Stimulated activated CD4-positive, alpha-beta T cell treated with anti-CD3 and anti-CD28 coated beads, Interleukin-4, amount 100 ng/mL, for 4 hours (primary cell): ENCODE data around the gene CDCP2.
"Not testable (repeated sequence)": the region's sequence is repeated elsewhere in the genome, so short reads cannot be mapped to it uniquely, and the experiment has no call there.

ENCODE experiments used
- DNase-seq, 2 experiments: peaks; one replicate each; pipeline ENCODE4 v3.0.0-alpha.2; 2020

CDCP2 gene

DNA sequence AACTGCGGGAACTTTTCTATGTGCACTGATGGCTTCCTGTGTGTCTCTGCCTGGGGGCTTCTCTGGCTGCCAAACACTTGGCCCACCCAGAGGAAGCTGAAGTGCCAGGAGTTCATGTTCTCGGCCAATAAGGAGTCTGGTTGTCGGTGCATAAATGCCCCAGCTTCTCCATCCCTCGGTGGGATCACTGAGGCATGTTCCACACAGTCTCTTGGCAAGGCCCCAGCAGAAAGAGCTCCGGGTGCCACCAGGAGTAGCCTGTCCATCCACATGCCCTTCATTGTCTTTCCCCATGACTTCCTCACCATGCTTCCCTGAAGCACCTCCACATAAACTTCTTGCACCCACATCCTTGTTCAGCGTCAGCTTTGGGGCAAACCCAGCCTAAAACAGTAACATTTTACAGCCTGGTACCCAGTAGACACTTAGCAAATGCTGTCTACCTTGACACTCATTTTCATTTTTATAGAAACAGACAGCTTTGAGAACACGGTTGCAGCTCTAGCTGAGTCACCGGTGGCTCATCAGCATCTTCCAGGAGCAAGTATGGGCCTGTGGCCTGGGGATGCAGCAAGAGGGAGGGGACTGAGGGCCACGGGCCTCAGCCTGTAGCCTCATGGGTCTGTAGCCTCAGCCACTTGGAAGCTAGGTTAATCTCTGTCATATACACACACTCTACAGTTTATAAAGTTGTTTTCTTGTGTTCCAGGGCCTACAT lies 14.8 kb upstream of the CDCP2 start:
- no peak for DNase-seq

DNA sequence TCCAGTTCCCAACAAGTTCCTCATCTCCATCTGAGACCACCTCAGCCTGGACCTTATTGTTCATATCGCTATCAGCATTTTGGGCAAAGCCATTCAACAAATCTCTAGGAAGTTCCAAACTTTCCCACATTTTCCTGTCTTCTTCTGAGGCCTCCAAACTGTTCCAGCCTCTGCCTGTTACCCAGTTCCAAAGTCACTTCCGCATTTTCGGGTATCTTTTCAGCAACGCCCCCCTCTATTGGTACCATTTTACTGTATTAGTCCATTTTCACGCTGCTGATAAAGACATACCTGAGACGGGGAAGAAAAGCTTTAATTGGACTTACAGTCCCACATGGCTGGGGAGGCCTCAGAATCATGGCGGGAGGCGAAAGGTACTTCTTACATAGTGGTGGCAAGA lies 13.6 kb upstream of the CDCP2 start:
- DNase-seq, result not testable (repeated sequence)

DNA sequence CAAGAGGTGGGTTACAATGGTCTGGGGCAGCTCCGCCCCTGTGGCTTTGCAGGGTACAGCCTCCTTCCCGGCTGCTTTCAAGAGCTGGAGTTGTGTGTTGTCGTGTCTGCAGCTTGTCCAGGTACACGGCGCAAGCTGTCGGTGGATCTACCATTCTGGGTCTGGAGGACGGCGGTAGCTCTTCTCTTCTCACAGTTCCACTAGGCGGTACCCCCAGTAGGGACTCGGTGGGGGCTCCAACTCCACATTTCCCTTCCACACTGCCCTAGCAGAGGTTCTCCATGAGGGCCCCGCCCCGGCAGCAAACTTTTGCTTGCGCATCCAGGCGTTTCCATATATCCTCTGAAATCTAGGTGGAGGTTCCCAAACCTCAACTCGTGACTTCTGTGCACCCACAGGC lies 12.3 kb upstream of the CDCP2 start:
- no peak for DNase-seq

DNA sequence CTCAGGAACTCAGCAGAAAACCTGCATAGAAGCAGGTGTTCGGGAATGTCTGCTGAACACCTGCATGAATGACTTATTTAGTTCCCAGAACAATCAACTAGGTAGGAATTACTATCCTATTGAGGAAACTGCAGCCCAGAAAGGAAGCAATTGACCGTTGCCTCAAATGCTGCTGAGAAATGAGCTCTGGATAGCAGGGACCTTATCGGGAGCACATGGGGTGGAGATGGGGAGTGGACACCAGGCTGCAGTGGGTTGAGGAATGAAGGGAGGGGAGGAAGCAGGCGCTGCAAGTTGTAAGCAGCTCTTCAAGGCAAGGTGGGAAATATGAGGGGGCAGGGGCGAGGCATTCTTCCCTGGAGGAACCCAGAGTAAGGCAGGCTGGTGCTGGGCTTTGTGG lies 10.8 kb upstream of the CDCP2 start:
- no peak for DNase-seq

DNA sequence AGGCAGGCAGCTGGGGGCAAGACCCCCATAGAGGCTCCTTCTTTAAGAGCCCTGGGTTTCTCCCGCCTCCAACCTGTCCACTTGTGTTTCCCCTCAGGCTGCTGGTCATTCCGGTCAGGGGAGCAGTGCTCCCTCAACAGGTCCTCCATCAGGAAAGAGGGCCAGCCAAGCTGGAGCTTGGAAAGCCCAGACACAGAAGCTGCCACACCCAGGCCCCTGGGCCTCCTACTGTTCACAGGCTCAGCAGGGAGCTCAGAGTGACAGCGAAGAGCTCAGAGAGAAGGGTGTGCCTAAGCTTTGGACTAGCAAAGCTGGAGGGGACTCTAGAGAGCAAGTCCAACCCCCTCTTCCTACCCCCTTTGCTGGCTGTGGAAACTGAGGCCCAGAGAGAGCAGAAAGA lies 10.3 kb upstream of the CDCP2 start:
- no peak for DNase-seq

DNA sequence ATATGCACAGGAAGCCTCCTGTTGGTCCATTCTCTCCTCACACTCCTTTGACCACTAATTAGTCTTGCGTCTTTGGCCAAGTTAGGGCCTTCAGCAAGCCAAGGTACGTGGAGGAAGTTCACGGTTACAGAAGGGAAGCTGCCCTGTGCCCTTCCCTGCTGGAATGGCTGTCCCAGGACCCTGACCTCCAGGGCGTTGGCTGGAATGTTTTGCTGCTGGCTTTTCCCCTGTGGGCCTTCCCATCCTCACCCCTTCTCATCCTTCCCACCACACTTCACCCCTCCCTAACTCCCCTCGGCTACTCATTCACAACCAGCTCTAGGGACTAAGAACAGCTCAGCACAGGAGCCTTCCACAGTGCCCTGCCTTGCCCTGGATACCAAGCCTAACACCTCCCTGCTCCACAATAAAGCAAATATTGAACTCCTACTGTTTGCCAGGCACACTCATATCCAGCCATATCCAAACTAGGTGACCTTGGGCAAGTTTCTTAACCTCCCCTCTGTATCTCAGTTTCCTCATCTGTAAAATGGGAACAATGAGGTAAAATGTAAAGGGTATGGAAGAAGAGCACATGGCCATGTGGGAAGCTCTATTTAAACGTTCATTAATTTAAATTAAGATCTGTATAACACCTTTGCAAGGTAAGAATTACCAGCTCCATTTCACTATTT lies 8.8 kb upstream of the CDCP2 start:
- no peak for DNase-seq

DNA sequence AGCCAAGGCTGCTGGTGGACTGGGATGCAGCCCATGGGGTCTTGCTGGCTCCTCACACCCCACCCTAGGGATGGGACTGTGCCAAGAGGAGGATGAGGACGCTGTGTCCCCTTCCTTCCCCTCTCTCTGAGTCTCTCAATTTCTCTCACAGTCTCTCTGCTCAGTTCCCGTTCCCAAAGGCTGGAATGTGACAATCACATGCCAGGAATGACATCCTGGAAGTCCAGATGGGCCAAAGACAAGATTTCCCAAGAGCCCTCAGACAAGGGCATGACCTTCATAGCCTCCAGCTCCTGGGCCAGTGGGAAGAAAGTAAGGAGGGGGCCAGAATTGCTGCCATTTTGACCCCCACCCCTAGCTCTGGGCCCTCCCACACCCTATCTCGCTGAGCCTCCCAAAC lies 7.6 kb upstream of the CDCP2 start:
- no peak for DNase-seq

DNA sequence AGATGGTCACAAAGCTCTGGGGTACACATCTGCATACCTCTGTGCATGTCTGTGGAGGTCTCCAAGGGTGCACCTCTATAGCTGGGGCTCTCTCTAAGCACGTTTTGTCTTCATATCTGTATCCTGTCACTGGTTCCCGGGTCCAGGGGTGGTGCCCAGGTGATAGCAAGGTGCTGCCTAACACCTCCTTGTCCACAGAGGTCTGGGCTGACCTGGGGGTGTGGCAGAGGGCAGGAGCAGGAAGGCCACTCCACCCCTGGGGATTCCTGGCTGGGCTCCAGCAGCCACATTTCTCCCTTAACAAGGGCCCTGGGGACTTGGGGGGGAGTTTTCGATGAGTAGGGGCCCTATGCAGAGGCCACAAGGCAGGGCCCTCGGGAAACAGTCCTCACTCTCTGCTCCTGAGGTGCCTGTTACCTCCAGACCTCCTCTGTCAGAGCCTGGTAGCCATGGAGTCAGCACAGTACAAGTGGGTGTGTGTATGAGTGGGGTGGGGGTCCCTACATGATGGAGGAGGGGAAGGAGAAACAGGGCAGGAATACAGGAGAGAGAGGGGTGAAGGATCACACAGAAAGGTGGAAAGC lies 7.0 kb upstream of the CDCP2 start:
- DNase-seq, result no peak

DNA sequence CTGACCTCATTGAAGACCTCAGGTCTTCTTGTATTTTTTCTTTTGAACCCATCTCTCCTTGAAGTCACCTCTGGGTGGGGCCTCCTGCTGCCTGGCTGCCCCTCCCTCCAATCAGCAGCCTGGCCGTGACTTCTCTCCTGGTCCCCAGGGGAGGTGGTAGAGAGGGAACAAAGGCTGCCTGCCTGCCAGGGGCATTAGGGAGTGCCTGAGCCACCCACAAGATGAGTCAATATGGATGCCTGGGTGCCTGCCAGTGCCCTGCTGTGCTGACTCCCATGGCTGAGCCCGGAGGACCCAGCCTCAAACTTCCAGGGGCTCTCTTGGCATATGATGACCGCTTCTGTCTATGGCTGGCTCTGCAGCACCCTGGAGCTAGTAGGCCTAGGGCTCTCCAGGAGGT lies 5.3 kb upstream of the CDCP2 start:
- DNase-seq, result no peak

DNA sequence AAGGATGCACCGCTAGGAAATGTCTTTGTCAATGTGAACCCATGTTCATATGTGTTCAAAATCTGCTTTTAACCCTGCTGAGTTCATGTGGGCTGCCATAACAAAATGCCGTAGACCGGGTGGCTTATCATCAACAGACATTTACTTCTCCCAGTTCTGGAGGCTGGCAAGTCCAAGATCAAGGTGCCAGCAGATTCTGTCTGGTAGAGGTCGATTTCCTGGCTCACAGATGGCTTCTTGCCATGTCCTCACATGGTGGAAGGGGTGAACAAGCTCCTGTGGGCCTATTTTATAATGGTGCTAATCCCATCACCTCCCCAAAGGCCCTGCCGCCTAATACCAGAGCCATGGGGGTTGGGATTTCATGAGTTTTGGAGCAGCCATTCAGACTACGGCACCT lies 4.6 kb upstream of the CDCP2 start:
- DNase-seq, result no peak

DNA sequence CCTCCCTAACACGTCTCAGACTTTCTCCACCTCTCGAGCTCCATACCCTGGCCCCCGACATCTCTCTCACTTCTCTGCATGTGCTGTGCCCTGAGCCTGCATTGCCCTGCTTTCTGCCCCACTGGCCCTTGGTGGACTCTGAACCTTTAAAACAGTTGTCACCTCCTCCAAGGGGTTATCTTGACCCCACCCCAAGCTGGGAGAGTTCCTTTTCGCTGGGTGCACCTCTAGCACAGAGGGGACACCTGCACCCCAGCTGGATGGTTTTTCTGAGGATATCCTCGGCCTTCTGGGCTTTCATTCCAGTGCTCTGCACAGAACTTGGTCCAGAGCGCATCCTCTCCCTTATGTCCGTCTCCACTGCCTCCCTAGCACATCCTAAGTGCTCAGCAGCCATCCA lies 4.2 kb upstream of the CDCP2 start:
- DNase-seq, result no peak

DNA sequence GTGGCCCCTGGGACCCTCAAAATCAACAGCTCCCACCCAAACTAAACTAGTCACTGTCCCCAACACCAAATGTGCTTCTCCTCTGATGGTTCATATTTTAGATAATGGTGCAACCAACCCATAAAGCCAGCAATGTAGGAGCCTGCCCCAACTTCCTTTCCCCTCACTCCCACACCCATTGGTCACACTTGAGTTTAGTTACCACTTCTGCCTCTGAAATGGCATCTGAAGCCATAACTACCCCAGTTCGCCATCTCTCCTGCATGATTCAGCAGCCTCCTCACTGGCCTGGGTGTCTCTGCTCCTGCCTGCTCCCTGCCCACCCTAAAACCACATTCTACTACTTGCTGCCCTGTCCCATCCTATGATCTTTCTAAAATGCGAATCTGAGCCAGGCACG lies 3.4 kb upstream of the CDCP2 start:
- no peak for DNase-seq

DNA sequence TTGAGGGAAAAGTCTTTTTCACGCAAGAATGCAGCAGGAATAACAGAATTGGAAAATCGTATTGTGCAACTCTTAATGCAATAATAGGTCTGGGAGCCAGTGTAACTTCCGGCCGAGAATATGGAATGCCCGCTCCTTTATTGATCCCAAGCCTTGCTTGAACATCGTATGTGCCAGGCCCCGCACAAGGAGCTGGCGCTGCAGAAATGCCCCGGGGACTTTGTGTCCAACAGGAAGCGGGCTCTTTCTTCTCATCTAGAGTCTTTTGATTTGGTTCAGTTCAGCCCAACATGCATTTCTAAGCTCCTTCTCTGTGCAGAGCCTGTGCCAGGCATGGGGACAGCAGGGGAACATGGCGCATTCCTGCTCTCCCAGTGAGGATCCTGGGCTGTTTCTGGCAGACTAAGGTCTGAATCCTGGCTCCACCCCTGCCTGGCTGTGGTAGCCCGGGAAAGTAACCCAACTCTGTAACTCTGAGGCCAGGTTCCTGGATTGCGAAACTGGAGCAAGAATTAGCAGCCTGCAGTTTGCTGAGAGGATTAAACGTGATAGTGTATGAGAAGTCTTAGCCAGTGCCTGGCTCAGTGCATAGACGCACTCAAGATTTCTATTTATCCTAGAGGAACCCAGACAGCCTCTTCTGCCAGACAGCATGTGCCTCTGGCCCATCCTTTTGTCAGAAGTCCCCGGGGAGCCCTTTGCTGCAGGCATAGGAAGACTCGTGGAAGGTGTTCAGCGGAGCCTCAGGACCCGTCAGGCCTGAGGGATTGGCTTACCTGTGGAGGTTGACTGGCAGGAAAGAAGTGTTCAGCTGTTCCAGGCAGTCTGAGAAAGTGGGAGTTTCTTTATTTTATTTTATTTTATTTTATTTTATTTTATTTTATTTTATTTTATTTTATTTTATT lies 987 bp upstream of the CDCP2 start:
- no peak for DNase-seq

DNA sequence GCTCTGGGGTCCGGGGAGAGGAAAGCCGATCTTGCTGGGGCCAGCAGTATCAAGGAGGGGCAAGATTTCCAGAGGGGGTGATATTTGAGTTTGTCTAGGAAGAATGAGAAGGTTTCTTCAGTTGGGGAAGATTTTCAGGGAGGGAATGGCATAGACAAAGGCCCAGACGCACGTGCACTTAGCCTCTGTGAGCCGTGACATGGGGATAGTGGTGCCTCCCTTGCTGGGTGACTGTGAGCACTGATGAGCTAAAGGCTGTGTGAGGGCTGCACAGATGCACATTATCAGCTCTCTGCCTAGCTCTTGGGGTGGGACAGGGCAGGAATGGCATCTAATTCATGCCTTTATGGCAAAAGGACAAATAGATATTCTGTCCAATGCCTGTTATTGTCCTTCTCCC lies 1.8 kb downstream of the CDCP2 start:
- DNase-seq, result no peak

DNA sequence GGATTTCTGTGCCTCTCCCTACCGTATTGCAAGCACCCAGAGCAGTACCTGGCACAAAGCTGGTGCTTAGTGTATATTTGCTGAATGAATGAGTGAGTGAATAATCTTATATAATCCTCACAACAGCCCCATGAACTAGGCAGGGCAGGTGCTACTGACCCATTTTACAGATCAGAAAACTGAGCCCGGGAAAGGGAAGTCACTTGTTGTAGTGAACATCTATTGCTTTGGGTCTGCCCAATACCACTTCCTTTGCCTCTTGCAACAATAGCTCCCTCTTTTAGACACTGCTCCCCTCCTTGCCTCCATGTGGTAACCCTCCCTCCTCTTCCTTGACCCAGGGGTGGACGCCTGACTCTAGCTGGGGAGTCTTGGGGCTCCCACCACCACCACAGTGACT lies 3.1 kb downstream of the CDCP2 start:
- DNase-seq, result no peak

DNA sequence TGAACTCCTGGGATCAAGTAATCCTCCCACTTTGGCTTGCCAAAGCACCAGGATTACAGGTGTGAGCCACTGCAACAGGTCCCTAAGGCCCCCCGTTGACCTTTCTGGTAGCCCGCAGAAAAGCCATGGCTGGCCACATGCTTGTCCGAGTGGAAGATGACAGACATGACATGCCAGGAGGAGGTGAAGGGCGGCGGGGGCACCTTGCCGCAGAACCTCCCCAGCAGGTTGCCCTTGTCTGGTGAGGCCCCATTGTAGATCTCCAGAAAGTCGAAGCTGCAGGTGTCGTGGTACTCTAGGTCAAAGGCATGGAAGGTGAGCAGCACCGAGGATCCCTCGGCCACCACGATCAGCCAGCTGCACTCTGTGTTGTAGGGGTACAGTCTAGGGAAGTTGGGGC lies 8.4 kb downstream of the CDCP2 start:
- DNase-seq, result no peak

DNA sequence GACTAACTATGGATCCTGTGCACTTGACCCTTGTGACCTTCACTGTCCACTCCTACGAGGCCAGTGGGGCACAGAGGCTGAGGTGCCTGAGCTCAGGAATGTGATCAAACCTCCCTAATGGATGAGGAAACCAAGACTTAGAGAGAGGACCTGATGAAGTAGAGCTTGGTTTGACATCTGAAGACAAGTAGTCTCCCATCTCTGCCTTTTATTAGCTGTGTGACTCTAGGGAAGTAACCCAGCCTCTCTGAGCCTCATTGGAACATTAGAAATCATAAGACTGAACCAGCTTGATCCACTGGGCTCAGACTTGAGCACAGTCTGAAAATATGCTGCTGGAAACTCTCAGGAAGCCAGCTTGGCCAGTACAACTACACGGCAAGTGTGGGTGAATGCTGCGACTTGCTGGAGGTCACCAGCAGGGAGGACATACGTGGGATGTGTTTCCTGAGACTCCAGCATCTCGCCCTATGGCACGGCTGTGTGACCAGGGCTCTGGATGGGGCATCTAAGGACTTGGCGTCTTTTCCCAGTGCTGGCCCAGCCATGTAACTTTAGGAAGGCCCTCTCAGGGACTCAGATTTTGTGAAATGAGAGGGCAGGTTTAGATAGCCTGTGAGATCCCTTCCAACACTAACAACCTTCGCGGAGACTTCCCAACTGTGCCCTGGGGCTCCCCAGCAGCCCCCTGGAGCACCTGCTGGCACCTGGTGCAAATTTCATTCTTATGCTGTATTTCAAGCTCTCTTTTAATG lies 10.5 kb downstream of the CDCP2 start:
- no peak for DNase-seq

DNA sequence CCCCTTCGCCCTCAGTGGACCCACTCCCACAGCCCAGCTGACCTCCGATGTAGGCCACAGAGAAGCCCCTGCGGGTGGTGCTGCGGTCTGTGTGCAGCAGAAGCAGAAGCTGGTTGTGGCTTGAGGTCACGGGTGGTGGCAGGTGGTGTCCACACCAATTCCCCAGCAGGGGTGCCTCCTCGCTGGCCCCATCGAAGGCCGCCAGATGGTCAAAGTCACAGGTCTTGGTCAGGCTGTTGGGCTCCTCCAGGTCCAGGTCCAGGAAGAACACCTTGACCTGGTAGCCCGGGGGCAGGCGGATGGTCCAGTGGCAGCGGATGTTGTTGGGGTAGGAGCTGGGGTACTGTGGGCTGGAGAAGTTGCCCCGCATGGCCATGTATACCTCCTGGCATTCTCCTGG lies 13.1 kb downstream of the CDCP2 start:
- no peak for DNase-seq

DNA sequence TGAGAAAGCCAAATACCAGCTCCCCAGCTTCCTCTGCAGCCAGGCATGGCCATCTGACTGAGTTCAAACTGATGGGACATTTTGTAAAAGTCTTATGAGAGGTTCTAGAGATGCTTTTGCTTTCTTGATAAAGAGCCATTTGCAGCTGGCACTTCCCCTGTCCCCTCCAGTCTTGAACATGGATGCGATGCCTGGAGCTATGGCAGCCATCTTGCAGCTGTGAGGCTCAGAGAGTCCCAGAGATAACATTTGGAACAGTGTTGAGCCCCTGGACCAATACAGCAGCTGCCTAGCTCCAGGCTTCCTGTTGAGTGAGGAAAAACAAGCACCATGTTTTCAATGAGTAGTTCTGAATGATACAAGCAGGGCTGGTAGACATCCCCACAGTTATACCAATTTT lies 13.8 kb downstream of the CDCP2 start:
- no peak for DNase-seq

DNA sequence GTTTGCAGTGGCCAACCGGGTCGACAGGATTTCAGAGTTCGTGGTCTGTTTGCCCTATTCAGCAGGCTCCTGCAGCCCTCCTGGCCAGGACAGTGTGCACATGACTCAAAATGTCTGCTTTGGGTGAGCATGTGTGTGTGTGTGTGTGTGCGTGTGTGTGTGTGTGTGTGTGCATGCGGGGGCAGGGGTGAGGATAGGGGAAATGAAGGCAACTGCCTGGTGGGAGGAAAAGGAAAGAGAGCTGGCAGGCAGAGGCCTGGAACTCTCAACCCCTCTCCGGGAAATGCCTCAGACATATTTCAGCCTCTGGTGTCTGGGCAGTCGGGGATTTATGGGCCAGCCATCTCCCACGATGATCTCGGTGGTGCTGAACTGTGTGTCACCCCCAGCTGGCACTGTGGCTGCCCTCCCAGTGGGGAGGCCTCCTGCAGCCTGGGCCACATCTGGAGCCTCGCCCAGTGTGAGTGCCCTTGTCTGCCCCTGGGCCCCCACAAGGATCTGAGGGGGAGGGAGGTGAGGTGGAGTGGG lies 15.2 kb downstream of the CDCP2 start:
- no peak for DNase-seq

DNA sequence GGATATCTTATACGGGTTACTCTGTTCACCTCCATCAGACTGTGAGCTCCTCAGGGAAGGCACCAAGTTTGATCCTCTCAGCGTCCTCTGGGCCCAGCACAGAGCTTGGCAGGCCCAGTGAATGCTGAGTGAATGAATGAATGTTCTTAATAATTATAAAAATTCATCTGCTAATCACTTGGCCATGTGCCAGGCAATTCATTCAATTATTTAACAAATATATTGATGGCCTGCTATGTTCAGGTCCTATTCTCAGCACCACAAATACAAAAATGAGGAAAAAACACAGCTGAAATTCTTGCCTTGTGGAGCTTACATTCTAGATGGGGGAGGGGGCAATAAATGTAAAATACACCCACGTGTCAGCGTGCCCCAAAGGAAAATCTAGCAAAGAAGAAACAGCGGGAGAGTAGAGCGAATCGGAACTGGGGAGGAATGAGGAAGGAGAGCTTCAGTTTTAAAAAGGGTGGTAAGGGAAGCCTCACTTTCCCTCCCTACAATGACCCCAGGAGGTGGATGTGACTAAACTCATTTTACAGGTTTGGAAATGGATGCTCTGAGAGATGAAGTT lies 15.8 kb downstream of the CDCP2 start:
- DNase-seq, result no peak

DNA sequence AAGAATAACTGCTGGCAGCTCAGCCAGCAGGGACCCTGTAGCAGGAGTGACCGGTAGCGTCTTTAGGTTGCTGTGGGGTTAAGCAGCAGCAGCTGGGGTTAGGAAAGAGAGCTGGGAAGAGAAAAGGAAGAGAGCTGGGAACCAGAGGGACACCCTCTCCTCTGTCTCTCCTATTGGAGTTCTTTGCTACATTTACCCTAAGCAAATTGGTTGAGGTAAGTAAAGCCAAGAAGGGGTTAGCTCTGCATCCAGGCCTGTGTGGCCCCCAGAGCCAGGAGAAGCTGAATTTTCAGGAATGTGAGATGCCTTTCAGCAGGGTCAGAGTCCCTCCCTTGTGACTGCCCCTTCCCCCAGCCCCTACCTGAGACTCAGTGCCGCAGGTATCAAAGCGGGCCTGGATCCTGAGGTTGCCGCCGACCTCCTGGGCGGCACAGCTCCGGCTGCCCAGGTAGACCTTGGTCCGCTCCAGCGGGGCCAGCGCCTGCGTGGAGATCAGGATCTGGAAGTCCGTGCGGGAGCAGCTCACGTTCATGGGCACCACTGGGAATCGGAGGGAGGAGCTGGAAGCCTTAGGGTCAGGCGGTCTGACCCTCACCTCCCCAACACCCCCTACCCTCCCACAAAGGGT lies 16.4 kb downstream of the CDCP2 start:
- no peak for DNase-seq
